Left ventricle myocardium inferior (tissue), 1 donor: ENCODE data around the gene EDDM13. TPM values are rescaled to one million over a fixed set of nuclear protein-coding genes. Genes with fewer than 3 reads are reported as not detected.

Experiments
- DNase-seq: peaks from one replicate; pipeline ENCODE4 v3.0.0-alpha.2; 2020
- H3K27ac ChIP-seq: fragments of 200-600 bp; replicated peaks from 2 replicates; pipeline ENCODE4 v1.8.0; 2021
- H3K27me3 ChIP-seq: fragments of 200-600 bp; 2 replicates; pipeline ENCODE4 v1.8.0; 2021; ENCODE audit warnings: low read depth
- H3K36me3 ChIP-seq: fragments of 200-600 bp; 2 replicates; pipeline ENCODE4 v1.8.0; 2021
- H3K4me1 ChIP-seq: fragments of 200-600 bp; 2 replicates; pipeline ENCODE4 v1.8.0; 2021
- H3K4me3 ChIP-seq: fragments of 200-600 bp; 2 replicates; pipeline ENCODE4 v1.8.0; 2021; ENCODE audit warnings: mild to moderate bottlenecking, moderate library complexity
- H3K9me3 ChIP-seq: fragments of 200-600 bp; replicated peaks from 2 replicates; pipeline ENCODE4 v1.8.0; 2021
- intact Hi-C: fragments of 100-400 bp; cut with micrococcal nuclease; formaldehyde crosslinking; loops from one replicate; pipeline ENCODE4 v1.11.0; 2022
- total RNA-seq: library from RNA; stranded (reverse); fragmentation: NEBNext Ultra II Directional; extraction: Animal tissue kit (Norgen Biotek cat#: 25700); gene quantifications from one replicate; pipeline ENCODE4 v1.2.1, GENCODE V29; 2021
- TF ChIP-seq, protein P1 (sequence below): fragments of 200-600 bp; IDR thresholded peaks from 2 replicates; pipeline ENCODE4 v1.8.0; 2021; ENCODE audit warnings: antibody characterized with exemption, mild to moderate bottlenecking, borderline replicate concordance
- donor health status: DM: no; HTN: yes; CAD: no; lungs with severe emphysema.

EDDM13 gene
- total RNA-seq, 1 donor from 2014 or later: 0.55 TPM

DNA sequence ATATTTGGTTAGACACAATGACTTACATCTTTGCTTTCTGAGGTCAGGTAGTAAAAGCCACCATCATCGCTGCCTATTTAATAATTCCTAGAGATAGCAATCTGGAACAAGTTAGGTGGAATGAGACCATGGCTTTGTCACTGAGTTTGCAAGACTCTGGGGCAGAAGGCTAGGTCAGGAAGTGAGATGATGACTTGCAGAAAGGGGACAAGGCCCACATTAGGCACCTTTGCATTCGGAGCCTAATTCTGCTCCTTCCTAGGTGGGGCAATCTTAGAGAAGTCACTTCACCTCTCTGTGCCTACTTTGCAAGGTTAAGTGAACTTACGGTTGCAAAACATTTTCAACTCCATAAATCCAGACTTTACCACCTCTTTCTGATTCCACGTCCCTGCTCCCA is 10.3 kb downstream of the EDDM13 start:
- Histone ChIP-seq H3K27ac (no peak overlapping the region), H3K27me3 (no peaks in the 10 kb centered on the region), H3K9me3 (no peaks in the 10 kb centered on the region), H3K36me3 (peaks cover 8% of the 10 kb centered on the region), H3K4me3 (no peak overlapping the region), H3K4me1 (no peaks in the 10 kb centered on the region)
- TF ChIP-seq, protein P1, sequence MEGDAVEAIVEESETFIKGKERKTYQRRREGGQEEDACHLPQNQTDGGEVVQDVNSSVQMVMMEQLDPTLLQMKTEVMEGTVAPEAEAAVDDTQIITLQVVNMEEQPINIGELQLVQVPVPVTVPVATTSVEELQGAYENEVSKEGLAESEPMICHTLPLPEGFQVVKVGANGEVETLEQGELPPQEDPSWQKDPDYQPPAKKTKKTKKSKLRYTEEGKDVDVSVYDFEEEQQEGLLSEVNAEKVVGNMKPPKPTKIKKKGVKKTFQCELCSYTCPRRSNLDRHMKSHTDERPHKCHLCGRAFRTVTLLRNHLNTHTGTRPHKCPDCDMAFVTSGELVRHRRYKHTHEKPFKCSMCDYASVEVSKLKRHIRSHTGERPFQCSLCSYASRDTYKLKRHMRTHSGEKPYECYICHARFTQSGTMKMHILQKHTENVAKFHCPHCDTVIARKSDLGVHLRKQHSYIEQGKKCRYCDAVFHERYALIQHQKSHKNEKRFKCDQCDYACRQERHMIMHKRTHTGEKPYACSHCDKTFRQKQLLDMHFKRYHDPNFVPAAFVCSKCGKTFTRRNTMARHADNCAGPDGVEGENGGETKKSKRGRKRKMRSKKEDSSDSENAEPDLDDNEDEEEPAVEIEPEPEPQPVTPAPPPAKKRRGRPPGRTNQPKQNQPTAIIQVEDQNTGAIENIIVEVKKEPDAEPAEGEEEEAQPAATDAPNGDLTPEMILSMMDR: no peak
- no peak for DNase-seq
- intact Hi-C loops: no loop called here

DNA sequence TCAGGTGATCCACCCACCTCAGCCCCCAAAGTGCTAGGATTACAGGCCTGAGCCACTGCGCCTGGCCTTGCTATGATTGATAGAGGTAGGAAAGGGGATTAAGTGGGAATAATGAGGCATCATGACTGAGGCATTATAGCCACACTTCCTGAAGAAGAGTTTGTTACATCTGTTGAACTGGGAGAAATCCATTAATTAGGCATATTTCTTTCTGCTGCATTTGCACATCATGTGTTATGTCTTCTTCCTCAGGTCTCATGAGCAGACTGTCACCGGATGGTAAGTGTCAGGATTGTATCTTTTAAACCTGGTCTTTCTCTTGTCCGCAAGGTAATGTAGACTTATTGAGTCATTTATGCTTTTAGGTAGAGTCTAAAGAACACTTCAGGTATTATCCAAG is 12.2 kb downstream of the EDDM13 start:
- H3K4me3 ChIP-seq: no peak overlapping the region
- H3K36me3 ChIP-seq: peaks cover 12% of the 10 kb centered on the region
- H3K4me1 ChIP-seq: no peaks in the 10 kb centered on the region
- H3K27me3 ChIP-seq: no peaks in the 10 kb centered on the region
- DNase-seq: no peak
- H3K27ac ChIP-seq: no peak overlapping the region
- intact Hi-C loops: no loop called here
- H3K9me3 ChIP-seq: no peaks in the 10 kb centered on the region
- TF ChIP-seq, protein P1: no peak

DNA sequence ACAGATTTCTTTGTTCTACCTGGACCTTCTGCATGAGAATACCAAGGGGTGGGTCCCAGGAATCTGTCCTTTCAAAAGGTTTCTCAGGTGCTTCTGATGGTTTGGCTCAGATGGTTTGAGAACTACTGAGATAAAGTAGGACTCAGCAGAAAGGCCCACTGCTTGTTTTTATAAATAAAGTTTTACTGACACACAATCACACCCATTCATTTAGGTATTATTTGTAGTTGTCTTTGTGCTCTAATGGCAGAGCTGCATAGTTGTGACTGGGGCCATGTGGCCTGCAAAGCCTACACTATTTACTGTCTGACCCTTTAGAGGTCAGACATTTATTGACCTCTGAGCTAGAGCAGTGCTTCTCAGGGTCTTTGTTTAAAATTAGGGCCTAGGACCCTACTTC is 17.6 kb downstream of the EDDM13 start:
- Histone ChIP-seq H3K4me1 (no peaks in the 10 kb centered on the region), H3K27ac (no peak overlapping the region), H3K27me3 (no peaks in the 10 kb centered on the region), H3K4me3 (no peak overlapping the region), H3K9me3 (no peaks in the 10 kb centered on the region), H3K36me3 (peaks cover 48% of the 10 kb centered on the region)
- intact Hi-C loops: no loop called here
- DNase-seq: no peak
- TF ChIP-seq, protein P1: no peak

DNA sequence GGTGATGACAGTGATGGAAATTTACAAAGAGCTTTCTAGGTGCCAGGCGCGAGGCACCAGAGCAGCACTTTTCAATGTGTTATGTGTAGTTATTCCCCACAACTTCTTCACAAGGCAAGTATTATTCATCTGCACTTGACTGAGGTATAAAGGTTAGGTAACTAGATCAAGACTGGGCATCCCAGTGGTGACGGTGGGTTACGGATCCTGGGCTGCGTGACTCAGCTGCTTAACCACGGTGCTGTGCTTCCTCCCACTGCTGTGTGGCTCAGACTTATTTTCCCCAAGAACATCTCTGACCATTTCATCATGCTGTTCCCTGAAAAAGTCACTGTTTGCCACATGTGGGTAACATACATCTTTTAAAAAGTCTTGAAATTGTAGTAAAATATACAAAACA is 19.3 kb downstream of the EDDM13 start:
- H3K27me3 ChIP-seq: no peaks in the 10 kb centered on the region
- H3K4me3 ChIP-seq: no peak overlapping the region
- peaks cover 57% of the 10 kb centered on the region for H3K36me3 ChIP-seq
- H3K9me3 ChIP-seq: no peaks in the 10 kb centered on the region
- no peaks in the 10 kb centered on the region for H3K4me1 ChIP-seq
- no peak overlapping the region for H3K27ac ChIP-seq
- TF ChIP-seq, protein P1: no peak
- intact Hi-C loops: no loop called here
- no peak for DNase-seq

DNA sequence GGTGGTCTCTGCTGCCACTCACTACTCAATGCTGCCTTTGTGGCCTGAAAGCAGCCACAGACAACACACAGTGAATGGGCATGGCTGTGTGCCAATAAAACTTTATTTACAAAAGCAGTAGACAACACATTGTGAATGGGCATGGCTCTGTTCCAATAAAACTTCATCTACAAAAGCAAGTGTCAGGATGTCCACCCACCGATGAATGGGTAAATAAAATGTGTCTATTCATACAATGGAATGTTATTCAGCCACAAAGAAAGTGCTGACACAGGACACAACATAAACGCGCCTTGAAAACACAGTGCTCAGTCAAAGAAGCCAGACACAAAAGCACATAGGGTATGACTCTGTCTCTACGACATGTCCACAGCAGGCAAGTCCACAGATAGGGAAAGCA is 22.0 kb downstream of the EDDM13 start:
- H3K4me1 ChIP-seq: peaks cover 7% of the 10 kb centered on the region
- no peak overlapping the region for H3K27ac ChIP-seq
- peaks cover 58% of the 10 kb centered on the region for H3K36me3 ChIP-seq
- H3K27me3 ChIP-seq: no peaks in the 10 kb centered on the region
- H3K9me3 ChIP-seq: no peaks in the 10 kb centered on the region
- H3K4me3 ChIP-seq: no peak overlapping the region
- DNase-seq: no peak
- TF ChIP-seq, protein P1: no peak
- intact Hi-C loops: no loop called here
